ENCODE measurements around the gene BMERB1. TPM values are rescaled to one million over a fixed set of nuclear protein-coding genes. Genes with fewer than 3 reads are reported as not detected.

BMERB1 gene
- total RNA-seq, 1 donor from 2014 or later, result 45.1 TPM

DNA sequence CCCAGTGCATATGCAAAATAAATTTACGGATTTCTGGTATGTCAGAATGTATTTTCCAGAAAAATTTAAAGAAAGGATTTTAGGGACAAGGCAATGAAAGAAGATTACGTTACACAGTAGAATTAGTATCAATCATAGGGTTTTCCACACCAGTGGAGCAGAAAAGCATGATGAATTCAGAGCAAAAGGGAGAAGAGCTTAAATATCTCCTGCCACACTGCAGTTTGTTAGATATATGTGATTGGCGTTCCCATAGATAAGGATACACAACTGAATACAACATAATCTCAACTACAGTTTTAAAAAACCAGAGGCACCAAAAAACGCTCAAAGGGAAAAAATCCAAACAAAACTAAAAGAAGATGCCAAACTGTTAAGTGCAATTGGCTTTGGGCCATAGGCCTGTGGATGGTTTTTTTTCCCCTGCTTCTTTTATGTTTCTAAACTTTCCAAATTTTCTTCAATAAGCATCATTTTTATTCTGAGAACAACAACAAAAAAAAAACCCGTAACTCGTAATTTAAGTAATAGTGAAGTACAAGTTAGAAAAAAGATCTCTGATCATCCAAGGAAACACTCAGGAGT lies 186.3 kb downstream of the BMERB1 start:
- no peak for DNase-seq (ENCODE audit: low read depth, low spot score)
- Mint-ChIP-seq H3K4me3 (no peak overlapping the region), H3K4me1 (peaks cover 7% of the 10 kb centered on the region), H3K27ac (ENCODE audit: unreplicated experiment) (no peak overlapping the region), H3K36me3 (ENCODE audit: low read depth) (peaks cover 19% of the 10 kb centered on the region), H3K27me3 (ENCODE audit: low read depth) (no peaks in the 10 kb centered on the region), H3K9me3 (no peaks in the 10 kb centered on the region)
- TF ChIP-seq, protein P1, sequence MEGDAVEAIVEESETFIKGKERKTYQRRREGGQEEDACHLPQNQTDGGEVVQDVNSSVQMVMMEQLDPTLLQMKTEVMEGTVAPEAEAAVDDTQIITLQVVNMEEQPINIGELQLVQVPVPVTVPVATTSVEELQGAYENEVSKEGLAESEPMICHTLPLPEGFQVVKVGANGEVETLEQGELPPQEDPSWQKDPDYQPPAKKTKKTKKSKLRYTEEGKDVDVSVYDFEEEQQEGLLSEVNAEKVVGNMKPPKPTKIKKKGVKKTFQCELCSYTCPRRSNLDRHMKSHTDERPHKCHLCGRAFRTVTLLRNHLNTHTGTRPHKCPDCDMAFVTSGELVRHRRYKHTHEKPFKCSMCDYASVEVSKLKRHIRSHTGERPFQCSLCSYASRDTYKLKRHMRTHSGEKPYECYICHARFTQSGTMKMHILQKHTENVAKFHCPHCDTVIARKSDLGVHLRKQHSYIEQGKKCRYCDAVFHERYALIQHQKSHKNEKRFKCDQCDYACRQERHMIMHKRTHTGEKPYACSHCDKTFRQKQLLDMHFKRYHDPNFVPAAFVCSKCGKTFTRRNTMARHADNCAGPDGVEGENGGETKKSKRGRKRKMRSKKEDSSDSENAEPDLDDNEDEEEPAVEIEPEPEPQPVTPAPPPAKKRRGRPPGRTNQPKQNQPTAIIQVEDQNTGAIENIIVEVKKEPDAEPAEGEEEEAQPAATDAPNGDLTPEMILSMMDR (conservative IDR thresholded peaks at IDR 0.05), result no peak

GRCh38 chr16:15621456-15621855 lies 187.1 kb downstream of the BMERB1 start:
- peaks cover 19% of the 10 kb centered on the region for H3K36me3 Mint-ChIP-seq (ENCODE audit: low read depth)
- H3K27me3 Mint-ChIP-seq (ENCODE audit: low read depth), result no peaks in the 10 kb centered on the region
- peaks cover 7% of the 10 kb centered on the region for H3K4me1 Mint-ChIP-seq
- H3K9me3 Mint-ChIP-seq, result no peaks in the 10 kb centered on the region
- DNase-seq (ENCODE audit: low read depth, low spot score), result no peak
- TF ChIP-seq, protein P1 (conservative IDR thresholded peaks at IDR 0.05), result no peak
- no peak overlapping the region for H3K27ac Mint-ChIP-seq (ENCODE audit: unreplicated experiment)
- H3K4me3 Mint-ChIP-seq, result no peak overlapping the region

GRCh38 chr16:15621889-15622288 lies 187.5 kb downstream of the BMERB1 start:
- no peak for DNase-seq (ENCODE audit: low read depth, low spot score)
- no peak overlapping the region for H3K27ac Mint-ChIP-seq (ENCODE audit: unreplicated experiment)
- H3K9me3 Mint-ChIP-seq, result no peaks in the 10 kb centered on the region
- no peaks in the 10 kb centered on the region for H3K27me3 Mint-ChIP-seq (ENCODE audit: low read depth)
- TF ChIP-seq, protein P1 (conservative IDR thresholded peaks at IDR 0.05), result no peak
- peaks cover 7% of the 10 kb centered on the region for H3K4me1 Mint-ChIP-seq
- peaks cover 14% of the 10 kb centered on the region for H3K36me3 Mint-ChIP-seq (ENCODE audit: low read depth)
- H3K4me3 Mint-ChIP-seq, result no peak overlapping the region

DNA sequence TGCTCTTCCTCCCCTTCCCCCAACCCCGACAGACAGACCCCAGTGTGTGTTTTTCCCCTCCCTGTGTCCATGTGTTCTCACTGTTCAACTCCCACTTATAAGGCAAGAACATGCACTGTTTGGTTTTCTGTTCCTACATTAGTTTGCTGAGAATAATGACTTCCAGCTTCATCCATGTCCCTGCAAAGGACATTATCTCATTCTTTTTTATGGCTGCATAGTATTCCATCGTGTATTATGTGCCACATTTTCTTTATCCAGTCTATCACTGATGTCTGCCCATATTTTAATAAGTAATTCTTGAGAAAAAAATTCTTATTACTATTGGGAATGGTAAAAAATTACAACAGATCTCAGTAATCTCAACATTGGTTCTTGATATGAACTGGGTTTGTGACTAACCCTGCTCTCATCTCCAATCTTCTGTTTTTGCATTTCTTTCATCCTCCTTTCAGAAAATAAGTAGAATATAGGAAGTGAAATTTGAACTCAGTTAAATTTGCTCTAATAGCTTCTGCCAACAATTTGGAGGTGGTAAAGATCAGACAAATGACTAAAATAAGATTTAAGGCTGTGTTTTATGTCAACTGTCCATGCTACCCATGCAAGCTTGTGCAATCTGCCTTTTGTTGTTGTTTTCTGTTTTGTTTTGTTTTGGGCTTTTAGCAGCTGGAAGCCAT lies 197.5 kb downstream of the BMERB1 start:
- H3K27me3 Mint-ChIP-seq (ENCODE audit: low read depth), result no peaks in the 10 kb centered on the region
- H3K36me3 Mint-ChIP-seq (ENCODE audit: low read depth), result peaks cover 14% of the 10 kb centered on the region
- no peaks in the 10 kb centered on the region for H3K4me1 Mint-ChIP-seq
- no peaks in the 10 kb centered on the region for H3K9me3 Mint-ChIP-seq
- H3K4me3 Mint-ChIP-seq, result no peak overlapping the region
- DNase-seq (ENCODE audit: low read depth, low spot score), result no peak
- H3K27ac Mint-ChIP-seq (ENCODE audit: unreplicated experiment), result no peak overlapping the region
- TF ChIP-seq, protein P1 (conservative IDR thresholded peaks at IDR 0.05), result no peak

- TF ChIP-seq, protein P1 (conservative IDR thresholded peaks at IDR 0.05), result no peak
- Mint-ChIP-seq H3K27me3 (ENCODE audit: low read depth) (no peaks in the 10 kb centered on the region), H3K27ac (ENCODE audit: unreplicated experiment) (no peak overlapping the region), H3K36me3 (ENCODE audit: low read depth) (peaks cover 16% of the 10 kb centered on the region), H3K4me3 (no peak overlapping the region), H3K9me3 (no peaks in the 10 kb centered on the region), H3K4me1 (no peaks in the 10 kb centered on the region)
- no peak for DNase-seq (ENCODE audit: low read depth, low spot score)
These were observed 201.5 kb downstream of the BMERB1 start for GRCh38 chr16:15635926-15636325.

Data from neural crest cell (in vitro differentiated cells).